Endodermal cell (in vitro differentiated cells): ENCODE measurements around the gene DNAH5. TPM values are rescaled to one million over a fixed set of nuclear protein-coding genes. Genes with fewer than 3 reads are reported as not detected.

ENCODE experiments used
- DNase-seq: peaks from one replicate; pipeline ENCODE4 v3.0.0-alpha.2; 2017
- H3K27ac ChIP-seq: 2 replicates; pipeline ENCODE4 v1.5.1; 2013; ENCODE audit warnings: mild to moderate bottlenecking, low read depth, low read length, moderate library complexity
- H3K27me3 ChIP-seq: 2 replicates; pipeline ENCODE4 v1.6.1; 2013; ENCODE audit warnings: mild to moderate bottlenecking, low read length, moderate library complexity; ENCODE audit not compliant: insufficient read depth, control insufficient read depth, poor library complexity, severe bottlenecking
- H3K36me3 ChIP-seq: 2 replicates; pipeline ENCODE4 v1.7.0; 2013; ENCODE audit warnings: mild to moderate bottlenecking, low read length, moderate library complexity; ENCODE audit not compliant: control insufficient read depth, insufficient read depth
- H3K4me1 ChIP-seq: one replicate; pipeline ENCODE4 v1.7.0; 2013; ENCODE audit warnings: low read length; ENCODE audit not compliant: control insufficient read depth, insufficient read depth
- H3K4me3 ChIP-seq: 2 replicates; pipeline ENCODE4 v1.5.1; 2013; ENCODE audit warnings: mild to moderate bottlenecking, low read length, moderate library complexity
- H3K9ac ChIP-seq: 2 replicates; pipeline ENCODE4 v1.6.1; 2013; ENCODE audit warnings: mild to moderate bottlenecking, low read length, moderate library complexity; ENCODE audit not compliant: poor library complexity, severe bottlenecking; ENCODE audit errors: extremely low read depth
- H3K9me3 ChIP-seq: 2 replicates; pipeline ENCODE4 v1.6.1; 2013; ENCODE audit warnings: mild to moderate bottlenecking, low read length, moderate library complexity; ENCODE audit not compliant: control insufficient read depth
- H3K27ac Mint-ChIP-seq: 2 replicates; pipeline ENCODE4 v1.8.0; 2020; ENCODE audit warnings: mixed read lengths
- H3K27me3 Mint-ChIP-seq: 2 replicates; pipeline ENCODE4 v1.8.0; 2021; ENCODE audit warnings: mild to moderate bottlenecking, mixed read lengths; ENCODE audit not compliant: insufficient read depth
- H3K36me3 Mint-ChIP-seq: 2 replicates; pipeline ENCODE4 v1.8.0; 2020; ENCODE audit warnings: low read depth, mixed read lengths
- H3K4me1 Mint-ChIP-seq: 2 replicates; pipeline ENCODE4 v1.8.0; 2020; ENCODE audit warnings: mixed read lengths
- H3K4me3 Mint-ChIP-seq: 2 replicates; pipeline ENCODE4 v1.8.0; 2020; ENCODE audit warnings: mild to moderate bottlenecking, moderate library complexity, mixed read lengths
- H3K9me3 Mint-ChIP-seq: 2 replicates; pipeline ENCODE4 v1.8.0; 2020; ENCODE audit warnings: mild to moderate bottlenecking, mixed read lengths
- CTCF ChIP-seq: fragments of 200-600 bp; sonication (generic); conservative IDR thresholded peaks from 2 replicates; pipeline ENCODE4 v1.5.0; 2021; ENCODE audit warnings: antibody characterized with exemption, mild to moderate bottlenecking
- WGBS, 2 experiments: methylation state at CpG; one replicate each; pipeline versions ENCODE4 v1.1.5 to v1.1.7; 2013; ENCODE audit warnings: missing lambda C conversion rate in 2 of 2, mixed read lengths in 1 of 2; ENCODE audit not compliant: insufficient coverage in 1 of 2, insufficient read length in 1 of 2; 5-methylcytosine and 5-hydroxymethylcytosine counted together
- total RNA-seq, 2 donors: library from RNA; stranded (reverse); fragmentation: NEBNext Ultra II Directional in 1 of 2; extraction: Animal tissue kit (Norgen Biotek cat#: 25700) in 1 of 2; gene quantifications; 2 replicates in 1 of 2; 3 replicates in 1 of 2; pipeline ENCODE4 v1.2.1, GENCODE V29; 2021

DNAH5 gene
- total RNA-seq, 2 donors from 2014 or later, result 0.84 to 1.8 TPM

DNA sequence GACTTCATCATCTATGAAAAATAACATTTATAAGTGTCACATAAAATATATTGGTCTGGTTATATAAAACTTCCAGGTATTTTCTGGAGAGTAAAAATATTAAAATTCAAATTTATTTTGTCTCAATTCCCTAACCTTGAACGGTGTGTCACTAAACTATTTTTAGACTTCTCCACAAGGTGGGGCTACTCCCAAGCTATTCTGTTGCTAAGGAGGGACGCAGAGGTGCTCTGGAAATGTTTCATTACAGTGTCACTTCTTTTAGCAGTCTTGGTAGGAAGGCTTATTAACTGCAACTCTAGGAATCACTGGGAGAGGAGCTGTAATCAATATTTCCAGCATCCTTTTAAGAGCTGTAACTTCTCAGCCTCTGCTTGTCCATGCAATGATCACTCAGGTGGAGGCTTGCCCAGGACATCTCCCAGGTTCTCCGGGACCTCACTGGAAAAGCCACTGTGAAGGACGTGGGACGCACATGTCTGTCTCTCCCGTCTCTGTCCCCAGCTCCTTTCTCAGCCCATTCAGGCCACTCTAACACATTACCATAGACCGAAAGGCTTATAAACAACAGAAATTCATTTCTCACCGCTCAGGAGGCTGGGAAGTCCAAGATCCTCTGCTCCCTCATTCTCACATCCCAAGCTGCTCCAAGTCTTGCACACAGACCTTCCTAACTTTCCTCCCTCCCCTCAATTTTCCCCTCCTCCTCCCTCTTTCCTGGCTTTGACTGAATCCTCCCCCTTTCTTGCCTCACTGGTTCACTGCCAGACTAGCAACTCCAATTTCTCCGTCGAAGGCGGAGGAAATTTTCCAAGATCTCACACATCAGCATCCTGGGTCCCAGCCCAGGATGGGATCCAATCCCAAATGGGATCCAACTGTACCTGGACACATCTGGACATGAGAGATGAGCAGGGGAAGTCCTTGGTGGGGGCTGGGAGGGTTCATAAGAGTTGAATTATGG lies 32.7 kb upstream of the DNAH5 start:
- Mint-ChIP-seq H3K4me3 (no peak overlapping the region), H3K27me3 (peaks cover 7% of the 10 kb centered on the region), H3K9me3 (peaks cover 5% of the 10 kb centered on the region), H3K27ac (no peak overlapping the region), H3K36me3 (no peaks in the 10 kb centered on the region), H3K4me1 (no peaks in the 10 kb centered on the region)
- Histone ChIP-seq H3K36me3 (no peaks in the 10 kb centered on the region), H3K9me3 (no peaks in the 10 kb centered on the region), H3K27ac (no peak overlapping the region), H3K4me1 (no peaks in the 10 kb centered on the region), H3K27me3 (no peaks in the 10 kb centered on the region), H3K4me3 (no peak overlapping the region), H3K9ac (no peak overlapping the region)
- TF ChIP-seq CTCF, result peak; percentile 85
- WGBS, 2 experiments, result 78 to 82% methylated on average over 7 to 11 of the region's 11 CpGs
- peak; percentile 62 for DNase-seq

- no peaks in the 10 kb centered on the region for H3K27me3 ChIP-seq
- DNase-seq, result no peak
- no peak overlapping the region for H3K4me3 ChIP-seq
- no peak overlapping the region for H3K4me3 Mint-ChIP-seq
- H3K4me1 Mint-ChIP-seq, result no peaks in the 10 kb centered on the region
- no peaks in the 10 kb centered on the region for H3K4me1 ChIP-seq
- peaks cover 5% of the 10 kb centered on the region for H3K9me3 Mint-ChIP-seq
- WGBS, 2 experiments, result 58 to 84% methylated on average over 2 of the region's 2 CpGs
- H3K27ac Mint-ChIP-seq, result no peak overlapping the region
- H3K36me3 Mint-ChIP-seq, result no peaks in the 10 kb centered on the region
- H3K27me3 Mint-ChIP-seq, result peaks cover 7% of the 10 kb centered on the region
- H3K9ac ChIP-seq, result no peak overlapping the region
- H3K36me3 ChIP-seq, result no peaks in the 10 kb centered on the region
- H3K9me3 ChIP-seq, result no peaks in the 10 kb centered on the region
- H3K27ac ChIP-seq, result no peak overlapping the region
- TF ChIP-seq CTCF, result no peak
Observed at GRCh38 chr5:13976223-13976622, 31.7 kb upstream of the DNAH5 start.

DNA sequence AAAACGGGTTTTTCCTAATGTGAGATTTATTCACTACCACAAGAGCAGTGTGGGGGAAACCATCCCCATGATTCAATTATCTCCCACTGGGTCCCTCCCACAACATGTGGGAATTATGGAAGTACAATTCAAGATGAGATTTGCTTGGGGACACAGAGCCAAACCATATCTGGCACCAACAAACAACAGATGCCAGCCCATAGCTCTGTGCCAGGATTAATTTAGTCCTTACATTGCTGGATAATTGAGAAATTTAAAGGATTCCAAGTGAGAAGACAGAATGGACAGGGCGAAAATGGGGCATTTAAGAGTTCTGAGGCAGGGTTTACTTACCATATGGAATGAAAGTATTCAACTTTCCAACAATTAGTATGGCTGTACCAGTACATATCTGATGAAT lies 30.8 kb upstream of the DNAH5 start:
- no peak for DNase-seq
- H3K27ac Mint-ChIP-seq, result no peak overlapping the region
- no peaks in the 10 kb centered on the region for H3K4me1 Mint-ChIP-seq
- no peaks in the 10 kb centered on the region for H3K27me3 ChIP-seq
- H3K4me3 Mint-ChIP-seq, result no peak overlapping the region
- H3K36me3 Mint-ChIP-seq, result no peaks in the 10 kb centered on the region
- no peak overlapping the region for H3K4me3 ChIP-seq
- no peaks in the 10 kb centered on the region for H3K9me3 ChIP-seq
- peaks cover 5% of the 10 kb centered on the region for H3K9me3 Mint-ChIP-seq
- 83 to 92% methylated on average over 1 to 2 of the region's 2 CpGs for WGBS, 2 experiments
- no peak for TF ChIP-seq CTCF
- no peaks in the 10 kb centered on the region for H3K36me3 ChIP-seq
- H3K27ac ChIP-seq, result no peak overlapping the region
- H3K9ac ChIP-seq, result no peak overlapping the region
- H3K4me1 ChIP-seq, result no peaks in the 10 kb centered on the region
- H3K27me3 Mint-ChIP-seq, result peaks cover 3% of the 10 kb centered on the region
